Keratinocyte (primary cell): ENCODE measurements around the gene KNCN.

Experiments used
- EZH2 ChIP-seq: IDR thresholded peaks from one replicate; pipeline ENCODE4 v1.6.1; 2012; ENCODE audit warnings: inconsistent platforms, mild to moderate bottlenecking, low read length, moderate library complexity
- TF ChIP-seq, protein P1 (sequence below), 3 experiments: IDR thresholded peaks in 1 of 3; conservative IDR thresholded peaks in 1 of 3; optimal IDR thresholded peaks in 1 of 3; 2 replicates in 2 of 3; 3 replicates in 1 of 3; pipeline versions ENCODE3 to v1.5.1; 2011; ENCODE audit warnings: low read length in 3 of 3, mild to moderate bottlenecking in 3 of 3, moderate library complexity in 2 of 3, control low read depth in 1 of 3, inconsistent platforms in 1 of 3; ENCODE audit not compliant: insufficient read depth in 2 of 3; ENCODE audit errors: extremely low read depth in 1 of 3

DNA sequence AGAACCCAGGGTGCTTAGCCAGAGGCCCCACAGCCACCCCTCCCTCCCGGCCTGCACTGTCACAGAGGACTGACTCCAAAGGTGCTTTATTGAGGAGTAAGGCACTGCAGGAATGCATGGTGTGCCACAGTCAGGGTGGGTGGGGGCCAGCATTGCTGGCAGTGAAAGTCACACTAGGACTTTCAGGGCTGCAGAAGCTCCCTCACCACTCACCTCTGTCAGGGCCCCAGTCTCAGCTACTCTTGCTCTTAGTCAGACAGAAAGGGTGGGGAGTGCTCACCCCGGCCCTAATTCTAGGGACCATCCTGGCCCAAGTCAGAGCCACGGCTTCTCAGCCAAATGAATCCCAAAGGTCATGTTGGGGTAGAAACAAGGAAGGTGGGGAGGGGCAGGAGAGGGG is 19.4 kb downstream of the KNCN start:
- TF ChIP-seq, protein P1, sequence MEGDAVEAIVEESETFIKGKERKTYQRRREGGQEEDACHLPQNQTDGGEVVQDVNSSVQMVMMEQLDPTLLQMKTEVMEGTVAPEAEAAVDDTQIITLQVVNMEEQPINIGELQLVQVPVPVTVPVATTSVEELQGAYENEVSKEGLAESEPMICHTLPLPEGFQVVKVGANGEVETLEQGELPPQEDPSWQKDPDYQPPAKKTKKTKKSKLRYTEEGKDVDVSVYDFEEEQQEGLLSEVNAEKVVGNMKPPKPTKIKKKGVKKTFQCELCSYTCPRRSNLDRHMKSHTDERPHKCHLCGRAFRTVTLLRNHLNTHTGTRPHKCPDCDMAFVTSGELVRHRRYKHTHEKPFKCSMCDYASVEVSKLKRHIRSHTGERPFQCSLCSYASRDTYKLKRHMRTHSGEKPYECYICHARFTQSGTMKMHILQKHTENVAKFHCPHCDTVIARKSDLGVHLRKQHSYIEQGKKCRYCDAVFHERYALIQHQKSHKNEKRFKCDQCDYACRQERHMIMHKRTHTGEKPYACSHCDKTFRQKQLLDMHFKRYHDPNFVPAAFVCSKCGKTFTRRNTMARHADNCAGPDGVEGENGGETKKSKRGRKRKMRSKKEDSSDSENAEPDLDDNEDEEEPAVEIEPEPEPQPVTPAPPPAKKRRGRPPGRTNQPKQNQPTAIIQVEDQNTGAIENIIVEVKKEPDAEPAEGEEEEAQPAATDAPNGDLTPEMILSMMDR (optimal IDR thresholded peaks at IDR 0.05 in 1 of 3, IDR thresholded peaks at IDR 0.05 in 1 of 3, conservative IDR thresholded peaks at IDR 0.05 in 1 of 3; ENCODE audit: extremely low read depth in 1 of 3, insufficient read depth in 2 of 3, low read length in 3 of 3): no peak
- TF ChIP-seq EZH2: no peak
